GM20431 (cell line): ENCODE measurements around the gene COL6A3.
"Not testable (repeated sequence)": the region's sequence is repeated elsewhere in the genome, so short reads cannot be mapped to it uniquely, and the experiment has no call there.

Experiments used
- in situ Hi-C: fragments of 300-500 bp; cut with MseI, MboI; formaldehyde crosslinking; loops from one replicate; pipeline ENCODE4 v1.15.0; 2020; ENCODE audit warnings: low sequenced_read_pairs; ENCODE audit not compliant: unreplicated experiment

Gene COL6A3

DNA sequence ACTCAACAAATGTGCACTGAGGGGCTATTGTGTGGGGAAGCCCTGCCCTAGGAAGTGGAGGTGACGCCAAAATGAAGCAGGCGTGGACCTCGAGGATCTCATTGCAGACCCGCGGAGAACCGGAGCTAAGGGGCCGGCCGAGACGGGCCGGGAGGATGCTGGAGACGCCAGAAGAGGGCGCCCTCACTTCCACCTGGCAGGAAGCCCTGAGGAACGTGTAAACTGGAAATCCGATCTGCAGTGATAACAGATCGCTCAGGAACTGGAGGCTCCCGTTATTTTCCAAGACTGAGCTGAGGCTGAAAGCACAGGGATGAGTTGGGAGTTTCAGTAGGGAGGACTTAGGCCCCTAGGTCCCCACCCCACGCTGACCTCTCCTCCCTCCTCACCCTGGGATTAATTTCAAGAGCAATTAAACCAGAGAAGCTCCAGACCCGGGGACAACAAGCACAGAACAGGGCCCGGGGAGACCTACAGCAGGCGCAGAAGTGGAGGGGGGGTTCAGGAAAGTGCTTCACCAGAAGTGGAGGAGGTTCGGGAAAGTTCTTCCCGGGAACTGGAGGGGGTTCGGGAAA is 7.7 kb upstream of the COL6A3 start:
- in situ Hi-C loops = no loop called here

DNA sequence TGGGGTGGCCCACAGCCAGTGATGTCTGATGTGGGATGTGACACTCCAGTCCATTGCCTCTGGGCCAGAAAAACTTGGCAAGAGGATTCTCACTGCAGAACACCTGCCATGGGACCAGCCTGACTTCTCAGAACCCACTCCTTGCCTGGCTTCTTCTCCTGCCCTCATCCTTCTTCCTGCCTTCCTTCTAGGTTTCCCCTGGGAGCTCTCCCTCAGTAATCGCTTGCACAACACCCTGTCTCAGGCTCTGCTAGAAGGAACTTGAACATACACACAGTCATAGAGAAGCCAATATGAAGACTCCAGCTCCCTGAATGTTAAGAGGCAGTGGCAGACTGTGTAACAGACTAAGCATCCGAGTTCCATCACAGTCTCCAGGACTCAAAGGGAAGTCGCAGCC is 4.3 kb upstream of the COL6A3 start:
- in situ Hi-C loops = no loop called here

DNA sequence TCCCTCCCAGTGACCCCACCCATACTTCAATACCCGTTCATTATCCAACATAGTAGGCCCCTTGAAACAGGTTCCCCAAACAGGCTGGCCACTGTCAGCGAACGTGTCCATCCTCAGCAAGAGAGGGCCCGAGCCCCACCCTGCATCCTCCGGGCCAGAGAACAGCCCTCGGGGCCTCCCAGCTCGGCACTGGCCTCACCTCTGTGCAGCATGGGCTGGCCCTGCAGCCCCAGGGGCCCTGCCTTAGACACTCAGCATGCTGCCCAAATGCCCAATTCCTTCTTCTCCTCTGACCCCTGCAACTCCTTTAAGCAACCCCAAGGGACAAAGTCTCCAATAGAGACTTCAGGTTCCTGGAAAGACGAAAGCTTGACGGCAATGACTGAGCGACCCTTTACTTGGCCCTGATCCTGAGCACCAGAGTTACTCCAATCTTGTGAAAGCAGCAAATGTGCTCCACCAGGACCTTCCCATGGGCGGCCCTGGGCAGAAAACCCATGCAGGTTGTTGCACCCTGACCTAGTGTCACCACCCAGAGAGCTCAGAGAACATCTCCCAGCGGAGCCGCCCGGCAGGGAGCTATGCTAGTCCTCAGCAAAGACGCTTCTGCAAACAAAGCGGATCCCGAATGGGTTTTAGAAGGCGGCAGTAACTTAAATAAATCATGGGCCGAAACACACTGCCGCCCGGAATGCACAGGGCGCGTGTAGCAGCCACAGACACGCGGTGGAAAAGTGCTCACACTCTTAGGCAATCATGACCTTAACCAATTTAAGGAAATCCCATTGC is 782 bp downstream of the COL6A3 start:
- in situ Hi-C loops = no loop called here

- in situ Hi-C loops = no loop called here
These were observed 1.3 kb downstream of the COL6A3 start for GRCh38 chr2:237412646-237412987.

GRCh38 chr2:237411683-237412423 is 2.1 kb downstream of the COL6A3 start:
- in situ Hi-C loops = no loop called here

DNA sequence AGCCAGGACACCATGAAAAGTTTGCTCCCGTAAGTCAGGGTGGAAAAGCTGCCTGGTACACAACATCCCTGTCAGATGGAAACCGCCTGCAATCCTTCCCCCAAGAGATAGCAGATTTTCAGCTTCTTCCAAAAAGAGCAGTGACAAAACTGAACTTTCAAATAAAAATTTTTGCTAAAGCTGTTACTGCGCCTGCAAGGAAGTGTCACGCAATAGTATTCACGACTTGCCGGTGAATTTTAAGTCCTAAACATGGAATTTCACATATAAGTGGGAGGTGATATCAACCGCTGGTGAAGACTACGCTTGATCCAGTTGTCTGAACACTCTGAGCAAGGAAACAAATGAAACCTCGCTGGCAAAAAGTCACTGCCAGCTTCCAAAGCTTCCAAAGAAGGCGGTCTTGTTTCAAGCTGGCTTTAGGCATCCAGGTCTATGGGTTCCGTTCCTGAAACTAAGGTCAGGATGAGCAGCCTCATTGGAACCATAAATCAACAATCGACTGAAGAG is 2.8 kb downstream of the COL6A3 start:
- in situ Hi-C loops = no loop called here

GRCh38 chr2:237409263-237409662 is 4.7 kb downstream of the COL6A3 start:
- in situ Hi-C loops = not testable (repeated sequence)

DNA sequence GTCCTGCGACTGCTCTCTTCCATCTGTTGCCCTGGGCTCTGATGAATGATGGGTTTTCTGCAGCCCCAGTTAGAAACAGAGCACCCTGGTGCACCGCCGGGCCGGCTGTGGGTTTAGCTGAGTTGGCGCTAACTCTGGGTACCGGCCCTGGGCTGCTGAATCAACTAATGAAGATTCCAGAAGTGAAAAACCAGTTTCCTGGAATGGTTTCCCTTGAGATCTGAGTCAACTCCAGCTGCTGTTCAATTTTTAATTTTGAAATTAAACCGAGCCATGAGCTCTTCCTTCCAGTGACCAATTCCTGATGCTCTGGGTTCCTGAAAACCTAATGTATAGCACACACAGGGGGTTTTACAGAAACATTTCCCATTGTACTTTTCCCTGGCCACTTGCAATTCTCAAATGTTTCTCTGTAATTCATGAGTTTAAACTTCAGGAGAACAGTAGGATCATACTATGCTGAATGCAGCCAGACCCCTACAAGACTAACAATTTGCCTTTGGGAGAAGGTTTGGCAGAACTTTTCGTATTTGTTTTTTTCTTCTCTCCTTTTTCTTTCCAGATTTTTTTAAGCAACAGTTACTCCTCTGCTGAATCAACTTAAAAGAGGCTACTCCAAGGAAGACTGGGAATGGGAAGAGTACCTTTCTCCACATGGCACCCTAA is 5.5 kb downstream of the COL6A3 start:
- in situ Hi-C loops = no loop called here

- in situ Hi-C loops = no loop called here
These were observed 6.3 kb downstream of the COL6A3 start for GRCh38 chr2:237407700-237408099.

GRCh38 chr2:237406371-237406895 is 7.5 kb downstream of the COL6A3 start:
- in situ Hi-C loops = no loop called here

DNA sequence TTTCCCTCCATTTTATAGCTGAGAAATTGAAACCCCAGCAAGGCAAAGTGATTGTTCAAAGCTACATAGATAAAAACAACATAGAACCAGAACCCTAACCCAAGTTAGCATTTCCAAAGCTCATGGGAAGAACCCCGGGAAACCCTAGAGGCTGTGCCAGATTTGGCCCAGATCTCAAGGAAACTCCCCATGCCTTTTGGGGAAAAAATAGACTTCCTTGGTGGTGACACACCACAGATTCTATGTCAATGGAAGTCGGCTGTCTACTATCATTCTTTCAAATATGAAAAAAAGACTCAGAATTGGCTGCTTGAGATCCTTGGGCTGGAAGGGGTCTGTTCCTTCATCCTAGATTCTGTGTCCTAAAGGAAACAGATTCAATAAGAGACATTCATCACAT is 8.4 kb downstream of the COL6A3 start:
- in situ Hi-C loops = no loop called here

DNA sequence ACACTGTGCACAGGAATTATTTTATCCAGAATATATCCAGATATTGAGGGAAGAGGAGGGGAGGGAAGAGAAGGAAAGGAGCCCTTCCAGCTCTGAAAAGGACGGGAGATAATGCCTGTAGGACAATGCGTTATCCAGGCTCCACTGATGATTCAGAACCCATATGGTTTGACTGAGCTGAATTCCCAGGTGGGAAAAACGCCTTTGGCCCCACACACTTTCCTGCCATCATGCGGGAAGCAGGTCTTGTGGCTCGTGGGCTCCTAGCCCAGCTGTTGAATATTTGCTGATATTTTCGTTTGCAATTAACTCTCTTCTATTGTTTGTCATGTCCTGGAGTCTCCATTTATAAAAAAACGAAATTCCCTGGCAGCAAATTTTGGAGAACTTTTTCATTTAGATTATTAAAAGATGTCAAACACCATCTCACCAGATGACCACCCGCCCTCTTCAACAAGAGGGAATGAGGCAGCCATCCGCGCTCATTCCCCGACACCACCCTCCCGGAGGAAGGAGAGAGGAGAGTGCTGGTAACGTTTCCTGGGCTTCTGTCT is 8.9 kb downstream of the COL6A3 start:
- in situ Hi-C loops = no loop called here

GRCh38 chr2:237404413-237404812 is 9.6 kb downstream of the COL6A3 start:
- in situ Hi-C loops = no loop called here

DNA sequence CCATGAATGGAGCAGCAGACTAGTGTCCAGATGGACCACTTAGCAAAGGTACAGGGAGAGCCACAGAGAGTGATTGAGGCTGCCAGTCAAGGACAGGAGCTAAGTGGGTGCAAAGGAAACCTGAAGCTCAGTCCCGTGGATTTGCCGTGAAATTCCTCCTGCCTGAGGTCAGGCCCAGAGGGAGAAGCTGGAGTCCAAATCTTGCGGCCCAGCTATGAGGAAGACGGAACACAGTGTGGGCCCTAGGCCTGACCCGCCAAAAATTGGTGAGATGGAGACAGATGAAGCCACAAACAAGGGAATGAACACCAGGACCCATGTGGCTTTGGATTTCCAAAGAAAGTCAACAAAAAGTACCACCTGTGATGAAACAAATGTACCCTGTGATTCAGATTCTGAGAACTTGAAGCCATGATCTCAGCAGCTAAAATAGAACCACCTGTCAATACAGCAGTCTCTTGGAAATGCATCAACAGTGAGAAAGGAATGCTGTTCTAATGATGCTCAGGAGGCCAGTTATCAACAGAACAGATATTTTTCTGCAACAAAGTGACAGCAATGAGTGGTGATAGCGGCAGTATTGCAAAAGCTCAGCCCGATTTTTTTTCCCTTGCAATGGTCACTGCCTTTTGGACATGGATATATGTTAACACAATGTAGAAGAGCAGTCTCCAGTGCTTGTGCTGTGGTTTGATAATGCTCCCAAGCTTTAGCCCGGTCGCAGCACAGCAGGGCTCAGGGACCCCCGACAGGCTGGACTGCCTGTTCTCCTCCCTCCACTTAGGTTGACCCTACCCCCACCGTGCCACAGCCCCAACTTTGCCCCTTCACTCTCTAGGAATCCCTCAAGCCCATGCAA is 10.7 kb downstream of the COL6A3 start:
- in situ Hi-C loops = no loop called here

GRCh38 chr2:237400199-237400598 is 13.8 kb downstream of the COL6A3 start:
- in situ Hi-C loops = no loop called here

DNA sequence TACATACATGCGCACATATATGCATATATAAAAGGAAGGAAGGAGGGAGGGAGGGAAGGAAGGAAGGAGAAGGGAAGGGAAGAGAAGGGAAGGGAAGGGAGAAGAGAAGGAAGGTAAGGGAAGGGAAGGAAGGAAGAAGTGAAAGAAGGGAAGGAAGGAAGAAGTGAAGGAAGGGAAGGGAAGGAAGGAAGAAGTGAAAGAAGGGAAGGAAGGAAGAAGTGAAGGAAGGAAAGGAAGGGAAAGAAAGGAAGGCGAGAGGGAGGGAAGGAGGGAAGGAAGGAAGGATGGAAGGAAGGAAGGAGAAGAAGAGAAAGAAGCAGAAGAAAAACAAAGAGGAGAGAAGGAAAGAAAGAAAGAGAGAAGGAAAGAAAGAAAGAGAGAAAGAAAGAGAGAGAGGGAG is 16.9 kb downstream of the COL6A3 start:
- in situ Hi-C loops = no loop called here

DNA sequence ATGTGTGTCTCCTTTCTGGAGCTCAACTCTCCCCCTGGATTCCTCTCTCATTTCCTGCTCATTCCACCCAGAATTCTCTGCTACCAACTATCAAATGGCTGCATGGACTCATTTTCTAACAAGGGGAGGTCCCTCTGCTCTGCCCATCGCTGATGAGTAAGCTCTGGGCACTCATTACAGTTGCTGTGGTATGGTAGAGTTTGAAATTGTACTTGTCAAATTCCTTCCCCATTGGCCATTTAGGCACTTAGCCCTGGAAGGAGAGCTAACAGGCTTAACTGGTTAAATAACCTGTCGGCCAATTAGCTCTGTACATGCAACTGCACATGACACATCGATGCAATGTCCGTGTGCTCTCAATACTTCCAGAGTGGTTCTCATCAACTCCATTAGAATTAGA is 20.4 kb downstream of the COL6A3 start:
- in situ Hi-C loops = no loop called here

GRCh38 chr2:237392186-237392585 is 21.8 kb downstream of the COL6A3 start:
- in situ Hi-C loops = no loop called here

GRCh38 chr2:237391140-237391539 is 22.8 kb downstream of the COL6A3 start:
- in situ Hi-C loops = no loop called here
